Measurements from ENCODE around the gene ZNF761.
"Not testable (repeated sequence)": the region's sequence is repeated elsewhere in the genome, so short reads cannot be mapped to it uniquely, and the experiment has no call there.

The ZNF761 gene

GRCh38 chr19:53431399-53432087, at the start of gene ZNF761:
Gene ZNF761 (plus strand): TSS chr19:53431984. CDS start chr19:53447269, 15,285 bp downstream.
- peak; percentile 96 to 97 for DNase-seq (ENCODE audit: low read depth in 2 of 2)

GRCh38 chr19:53388168-53388567, 43.6 kb upstream of the ZNF761 start:
- DNase-seq (ENCODE audit: low read depth in 2 of 2), result no peak

DNA sequence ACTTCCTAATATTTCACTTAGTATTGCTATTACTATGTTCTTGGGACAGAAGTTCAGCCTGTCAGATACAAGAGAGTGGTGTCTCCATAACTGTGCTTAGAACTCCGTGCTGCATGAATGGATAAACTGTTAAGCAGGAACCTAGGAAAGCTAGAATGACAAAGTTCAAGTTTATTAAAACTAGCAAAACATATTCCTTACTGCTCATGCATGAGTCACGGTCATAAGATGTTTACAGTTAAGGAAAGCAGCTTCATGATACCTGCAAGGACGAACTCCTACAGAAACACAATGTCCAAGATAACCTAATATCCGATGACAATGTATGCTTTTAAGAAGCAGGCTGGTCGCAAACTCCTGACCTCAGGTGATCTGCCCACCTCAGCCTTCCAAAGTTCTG, 42.9 kb upstream of the ZNF761 start:
- DNase-seq (ENCODE audit: low read depth in 2 of 2), result no peak

DNA sequence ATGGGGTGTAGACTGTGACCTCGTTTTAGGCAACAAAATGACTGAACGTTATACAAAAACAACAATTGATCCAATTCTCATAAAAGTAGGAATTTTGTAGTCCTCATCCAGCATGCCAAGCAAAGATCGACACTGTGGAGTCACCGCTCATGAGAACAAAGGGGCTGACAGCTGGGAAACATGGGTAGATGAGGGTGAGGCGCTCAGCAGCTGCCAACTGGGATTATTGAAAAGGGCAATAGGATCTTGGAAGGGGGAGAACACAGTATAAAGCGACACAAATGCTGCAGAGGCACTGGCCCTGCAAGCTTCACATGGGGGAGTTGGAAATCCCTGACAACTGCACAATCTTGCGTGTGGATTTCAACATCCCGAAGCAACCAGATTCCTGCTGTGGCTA, 42.2 kb upstream of the ZNF761 start:
- no peak for DNase-seq (ENCODE audit: low read depth in 2 of 2)

- no peak for DNase-seq (ENCODE audit: low read depth in 2 of 2)
Measured at GRCh38 chr19:53389978-53390377, 41.8 kb upstream of the ZNF761 start.

DNA sequence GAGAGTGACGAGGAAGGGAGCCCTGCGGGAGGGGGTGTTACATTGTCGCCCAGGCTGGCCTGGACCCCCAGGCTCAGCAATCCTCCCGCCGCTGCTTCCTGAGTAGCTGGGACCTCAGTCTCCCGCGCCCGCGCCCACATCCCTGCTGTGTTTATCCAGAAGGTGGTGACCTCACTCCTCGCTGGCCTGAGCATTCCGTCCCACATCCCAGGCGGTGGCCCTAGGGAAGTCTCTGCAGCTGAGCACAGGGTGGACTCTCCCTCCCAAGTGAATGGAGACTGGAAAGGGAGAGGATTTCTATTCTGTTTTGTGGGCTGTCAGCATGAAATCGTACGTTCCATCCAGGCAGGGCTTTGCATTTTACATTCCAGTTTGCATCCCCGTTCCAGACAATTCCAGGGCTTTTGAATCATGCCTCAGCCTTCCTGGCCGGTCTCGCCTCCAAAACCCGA, 37.2 kb upstream of the ZNF761 start:
- DNase-seq (ENCODE audit: low read depth in 2 of 2), result no peak

- peak; percentile 95 to 97 for DNase-seq (ENCODE audit: low read depth in 2 of 2)
Measured at GRCh38 chr19:53394974-53395839, 36.6 kb upstream of the ZNF761 start, which contains the start of gene ZNF765. Gene ZNF765 (plus strand): TSS chr19:53395149. CDS start chr19:53398016, 2,867 bp downstream.

- not testable (repeated sequence) for DNase-seq (ENCODE audit: low read depth in 2 of 2)
Measured at GRCh38 chr19:53395840-53396524, 35.8 kb upstream of the ZNF761 start.

- no peak for DNase-seq (ENCODE audit: low read depth in 2 of 2)
Measured at GRCh38 chr19:53396525-53396868, 35.3 kb upstream of the ZNF761 start.

GRCh38 chr19:53397918-53398317, 33.9 kb upstream of the ZNF761 start:
- not testable (repeated sequence) for DNase-seq (ENCODE audit: low read depth in 2 of 2)

GRCh38 chr19:53409505-53410204, 22.1 kb upstream of the ZNF761 start:
- DNase-seq (ENCODE audit: low read depth in 2 of 2), result no peak

DNA sequence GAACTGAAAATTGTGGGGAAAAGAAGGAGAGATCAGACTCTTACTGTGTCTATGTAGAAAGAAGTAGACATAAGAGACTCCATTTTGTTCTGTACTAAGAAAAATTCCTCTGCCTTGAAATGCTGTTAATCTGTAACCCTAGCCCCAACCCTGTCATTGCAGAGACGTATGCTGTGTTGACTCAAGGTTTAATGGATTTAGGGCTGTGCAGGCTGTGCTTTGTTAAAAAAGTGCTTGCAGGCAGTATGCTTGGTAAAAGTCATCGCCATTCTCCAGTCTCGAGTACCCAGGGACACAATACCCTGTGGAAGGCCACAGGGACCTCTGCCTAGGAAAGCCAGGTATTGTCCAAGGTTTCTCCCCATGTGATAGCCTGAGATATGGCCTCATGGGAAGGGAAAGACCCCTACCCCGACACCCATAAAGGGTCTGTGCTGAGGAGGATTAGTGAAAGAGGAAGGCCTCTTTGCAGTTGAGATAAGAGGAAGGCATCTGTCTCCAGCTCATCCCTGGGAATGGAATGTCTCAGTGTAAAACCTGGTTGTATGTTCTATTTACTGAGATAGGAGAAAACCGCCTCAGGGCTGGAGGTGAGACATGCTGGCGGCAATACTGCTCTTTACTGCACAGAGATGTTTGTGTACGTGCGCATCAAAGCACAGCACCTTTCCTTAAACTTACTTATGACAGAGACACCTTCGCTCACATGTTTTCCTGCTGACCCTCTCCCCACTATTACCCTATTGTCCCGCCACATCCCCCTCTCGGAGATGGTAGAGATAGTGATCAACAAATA, 11.1 kb upstream of the ZNF761 start:
- not testable (repeated sequence) for DNase-seq (ENCODE audit: low read depth in 2 of 2)

- no peak for DNase-seq (ENCODE audit: low read depth in 2 of 2)
Measured at GRCh38 chr19:53422551-53422950, 9.2 kb upstream of the ZNF761 start.

DNA sequence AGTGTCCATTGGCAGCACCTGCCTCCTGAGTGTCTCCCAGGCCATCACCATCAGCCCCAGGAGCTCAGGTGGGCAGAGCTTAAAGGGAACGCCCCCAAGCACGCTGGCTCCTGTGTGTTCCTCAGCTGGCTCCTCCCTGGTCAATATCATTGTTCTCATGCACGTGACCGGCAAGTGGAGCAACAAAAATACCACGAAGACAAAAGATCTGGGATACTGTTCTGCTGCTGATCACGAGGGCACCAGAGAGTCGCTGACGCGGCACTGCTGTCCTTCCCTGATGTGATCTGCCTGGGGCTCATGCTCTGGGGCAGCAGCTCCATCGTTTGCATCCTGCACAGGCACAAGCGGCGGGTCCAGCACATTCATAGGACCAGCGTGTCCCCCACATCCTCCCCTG, 8.7 kb upstream of the ZNF761 start:
- not testable (repeated sequence) for DNase-seq (ENCODE audit: low read depth in 2 of 2)

GRCh38 chr19:53423680-53424079, 8.1 kb upstream of the ZNF761 start:
- DNase-seq (ENCODE audit: low read depth in 2 of 2), result not testable (repeated sequence)

DNA sequence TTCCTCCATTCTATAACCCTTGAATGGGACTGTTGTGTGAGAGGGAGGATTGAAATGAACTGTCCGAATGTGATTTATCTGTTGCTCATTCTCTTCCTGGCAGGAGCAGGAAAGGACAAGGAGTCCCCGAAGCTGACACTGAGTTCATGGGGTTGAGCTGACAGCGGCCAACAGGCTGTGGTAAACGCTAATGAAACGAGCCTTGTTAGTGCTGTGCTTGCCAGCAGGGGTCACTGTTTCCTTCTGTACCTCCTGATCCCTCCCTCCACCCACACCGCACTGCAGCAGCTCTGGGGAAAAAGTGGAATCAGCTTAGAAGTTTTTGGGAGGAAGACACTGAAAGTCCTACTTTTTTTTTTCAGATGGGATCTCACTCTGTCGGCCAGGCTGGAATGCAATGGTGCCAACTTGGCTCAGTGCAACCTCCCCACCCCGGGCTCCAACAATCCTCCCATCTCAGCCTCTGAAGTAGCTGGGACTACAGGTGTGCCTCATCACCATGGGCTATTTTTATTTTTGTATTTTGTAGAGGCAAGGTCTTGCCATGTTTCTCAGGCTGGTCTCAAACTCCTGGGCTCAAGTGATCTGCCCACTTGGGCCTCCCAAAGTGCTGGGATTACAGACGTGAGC, 6.7 kb upstream of the ZNF761 start:
- peak; percentile 34 to 55 for DNase-seq (ENCODE audit: low read depth in 2 of 2)

GRCh38 chr19:53432088-53432661, 391 bp downstream of the ZNF761 start:
- no peak for DNase-seq (ENCODE audit: low read depth in 2 of 2)

DNA sequence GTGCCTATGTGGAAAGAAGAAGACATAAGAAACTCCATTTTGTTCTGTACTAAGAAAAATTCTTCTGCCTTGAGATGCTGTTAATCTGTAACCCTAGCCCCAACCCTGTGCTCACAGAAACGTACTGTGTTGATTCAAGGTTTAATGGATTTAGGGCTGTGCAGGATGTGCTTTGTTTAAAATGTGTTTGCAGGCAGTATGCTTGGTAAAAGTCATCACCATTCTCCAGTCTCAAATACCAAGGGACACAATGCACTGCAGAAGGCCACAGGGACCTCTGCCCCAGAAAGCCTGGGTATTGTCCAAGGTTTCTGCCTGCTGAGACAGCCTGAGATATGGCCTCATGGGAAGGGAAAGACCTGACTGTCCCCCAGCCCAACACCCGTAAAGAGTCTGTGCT, 12.0 kb downstream of the ZNF761 start:
- not testable (repeated sequence) for DNase-seq (ENCODE audit: low read depth in 2 of 2)

DNA sequence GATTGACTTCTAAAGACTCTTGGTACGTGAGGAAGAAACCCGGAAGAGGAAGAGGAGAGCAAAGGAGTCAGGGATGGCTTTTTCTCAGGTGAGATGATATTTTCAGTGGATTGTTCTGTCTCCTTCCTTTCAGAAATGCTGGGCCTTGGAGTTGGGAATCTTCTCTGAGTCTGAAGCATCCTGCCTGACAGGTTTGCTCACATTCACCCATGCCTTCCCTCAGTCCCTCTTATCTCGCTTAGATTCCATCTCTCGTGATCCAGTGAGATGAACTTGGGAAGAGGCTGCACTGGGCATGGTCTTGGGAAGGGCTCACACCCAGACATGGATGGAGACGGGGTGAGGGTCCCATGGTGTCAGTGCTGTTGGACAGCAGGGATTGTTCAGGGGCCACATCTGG, 15.4 kb downstream of the ZNF761 start:
- not testable (repeated sequence) for DNase-seq (ENCODE audit: low read depth in 2 of 2)

- no peak for DNase-seq (ENCODE audit: low read depth in 2 of 2)
Measured at GRCh38 chr19:53455828-53456227, 24.0 kb downstream of the ZNF761 start.

All from stimulated activated CD8-positive, alpha-beta memory T cell treated with anti-CD3 and anti-CD28 coated beads, Interleukin-2, amount 100 ng/mL, for 1 hour (primary cell).